HG03039 (cell line): ENCODE measurements around the gene CYP2F1.

ENCODE experiments used
- ATAC-seq: cut with Tn5 transposase; IDR thresholded peaks from one replicate; pipeline ENCODE4 v1.9.1; 2021; ENCODE audit warnings: mild to moderate bottlenecking, moderate library complexity; ENCODE audit not compliant: unreplicated experiment

CYP2F1 gene

DNA sequence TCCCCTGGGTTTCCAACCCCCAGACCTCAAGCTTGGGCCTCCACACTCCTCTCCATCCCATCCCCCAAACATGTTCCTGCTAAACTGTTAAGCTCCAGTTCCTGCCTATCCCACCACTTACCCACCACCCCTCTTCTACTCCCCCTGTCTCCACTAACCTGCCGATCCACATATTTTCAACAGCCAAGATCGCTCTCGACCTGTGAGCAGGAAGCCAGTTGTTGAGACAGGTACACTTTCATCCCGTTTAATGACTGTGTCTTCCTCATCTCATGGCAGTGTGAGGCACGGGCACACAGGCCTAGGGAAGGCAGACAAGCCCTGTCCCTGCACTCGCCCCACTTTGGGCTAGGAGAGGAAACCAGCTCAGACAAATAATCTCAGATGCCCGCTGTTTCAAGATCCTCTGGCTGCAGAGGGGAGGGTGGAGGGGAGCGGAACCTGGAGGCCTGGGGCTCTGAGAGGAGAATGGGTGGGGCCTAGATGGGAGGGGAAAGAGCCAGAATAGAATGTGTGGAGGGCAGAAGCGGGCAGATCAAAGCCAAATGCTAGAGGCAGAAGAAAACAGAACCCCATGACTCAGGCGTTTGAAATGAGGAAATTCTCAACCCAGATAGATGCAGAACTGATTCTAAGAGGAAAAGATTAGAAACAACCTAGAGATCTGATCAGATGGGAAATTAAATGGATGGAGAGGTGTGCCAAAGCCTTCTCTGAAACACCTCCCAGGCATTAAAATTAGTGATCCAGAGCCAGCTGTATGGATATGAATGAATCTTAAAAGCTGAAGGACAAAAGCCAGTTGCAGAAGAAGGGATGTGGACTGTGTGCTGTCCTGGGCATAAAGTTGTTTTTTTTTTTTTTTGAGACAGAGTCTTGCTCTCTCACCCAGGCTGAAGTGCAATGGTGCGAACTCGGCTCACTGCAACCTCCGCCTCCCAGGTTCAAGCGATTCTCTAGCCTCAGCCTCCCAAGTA lies 61.9 kb downstream of the CYP2F1 start:
- no peak for ATAC-seq
